Right cardiac atrium (tissue), 5 donors: ENCODE measurements around the gene SMAD9. TPM values are rescaled to one million over a fixed set of nuclear protein-coding genes. Genes with fewer than 3 reads are reported as not detected.
A peak's percentile ranks its signal among the peaks of the same experiment; 100 is the strongest.

ENCODE experiments used
- ATAC-seq, 2 donors: fragments of 200-7000 bp; cut with Tn5 transposase; one replicate each; pipeline versions ENCODE4 v1.8.0 to v1.9.1; 2020; ENCODE audit warnings: moderate library complexity in 2 of 2, mild to moderate bottlenecking in 1 of 2
- DNase-seq, 3 donors: peaks; one replicate each; pipeline ENCODE4 v3.0.0-alpha.2; 2020
- H3K27ac ChIP-seq: one replicate; pipeline ENCODE4 v1.5.1; 2013; ENCODE audit warnings: mild to moderate bottlenecking, low read length, control low read depth, moderate library complexity
- H3K27me3 ChIP-seq: one replicate; pipeline ENCODE4 v1.6.1; 2013; ENCODE audit not compliant: control insufficient read depth, insufficient read depth
- H3K4me1 ChIP-seq: one replicate; pipeline ENCODE4 v1.6.1; 2013; ENCODE audit warnings: low read length; ENCODE audit not compliant: control insufficient read depth, insufficient read depth
- H3K4me3 ChIP-seq: one replicate; pipeline ENCODE4 v1.5.1; 2013; ENCODE audit warnings: low read length, control low read depth
- H3K9me3 ChIP-seq: one replicate; pipeline ENCODE4 v1.6.1; 2013; ENCODE audit warnings: low read length; ENCODE audit not compliant: control insufficient read depth
- WGBS: extraction: QIAGEN DNeasy Blood & Tissue Kit; methylation state at CpG from one replicate; pipeline ENCODE4 v1.1.7; 2013; 5-methylcytosine and 5-hydroxymethylcytosine counted together
- intact Hi-C, 4 donors: fragments of 100-400 bp; cut with DNase I; formaldehyde crosslinking; loops; one replicate each; pipeline versions ENCODE4 v1.11.0 to v1.14.0; 2022 to 2023
- long read RNA-seq, 4 donors: library from polyadenylated mRNA; unstranded; transcript quantifications; one replicate each; pipeline ENCODE4 v2.0.0, GENCODE V29; 2020 to 2021
- polyA plus RNA-seq: library from polyadenylated mRNA; stranded (reverse); fragments of 200-250 nt; gene quantifications from one replicate; pipeline ENCODE4 v1.2.3, GENCODE V29; 2013
- total RNA-seq, 4 donors: library from RNA; stranded (reverse); fragmentation: NEBNext Ultra II Directional; extraction: Animal tissue kit (Norgen Biotek cat#: 25700); gene quantifications; one replicate each; pipeline ENCODE4 v1.2.1, GENCODE V29; 2021
- donor health status: healthy with polysubstance abuse.
- donor health status: DM: no; HTN: yes; CAD: no.
- donor health status: DM: no; HTN: no; CAD: no.
- donor health status: DM: no; HTN: yes; CAD: no; lungs with severe emphysema.
- donor health status: DM: yes; HTN: yes; CAD: no.

Gene SMAD9
- total RNA-seq (10 to 100 TPM; 10.2 to 20.0 (median 13.3) TPM), polyA plus RNA-seq (4.9 TPM)
- long read RNA-seq, donor 1, full-length matches to known transcripts, result 3 of 16 reads
- long read RNA-seq, donor 1, partial matches to known transcripts, result 3 of 16 reads
- long read RNA-seq, donor 1, other reads (novel, unspliced or antisense), result 10 of 16 reads
- long read RNA-seq, donor 2, partial matches to known transcripts, result 0 of 2 reads
- long read RNA-seq, donor 2, other reads (novel, unspliced or antisense), result 2 of 2 reads
- long read RNA-seq, donor 3, full-length matches to known transcripts, result 8 of 29 reads
- long read RNA-seq, donor 3, partial matches to known transcripts, result 4 of 29 reads
- long read RNA-seq, donor 3, other reads (novel, unspliced or antisense), result 17 of 29 reads
- long read RNA-seq, donor 4, partial matches to known transcripts, result 0 of 4 reads
- long read RNA-seq, donor 4, other reads (novel, unspliced or antisense), result 4 of 4 reads

GRCh38 chr13:36919833-36920615, at the start of gene SMAD9:
Gene SMAD9, minus strand, starts transcription at chr13:36920238. Its CDS starts 40,549 bp downstream, at chr13:36879689.
- Histone ChIP-seq H3K27me3 (no peaks in the 10 kb centered on the region), H3K4me1 (peaks cover 2% of the 10 kb centered on the region), H3K4me3 (peak within 1 kb of the TSS; percentile 99), H3K9me3 (no peaks in the 10 kb centered on the region), H3K27ac (peak within 1 kb of the TSS; percentile 66)
- intact Hi-C loops, result no loop called here
- under 1% methylated on average over 104 of the region's 104 CpGs for WGBS
- DNase-seq (peak; percentile 89 to 96 (median 94)), ATAC-seq (peak; percentile 82 to 83)

GRCh38 chr13:36966404-36966803, 46.4 kb upstream of the SMAD9 start:
- H3K9me3 ChIP-seq, result no peaks in the 10 kb centered on the region
- H3K27ac ChIP-seq, result no peak overlapping the region
- WGBS, result 95% methylated on average over 4 of the region's 4 CpGs
- H3K27me3 ChIP-seq, result no peaks in the 10 kb centered on the region
- no peak for DNase-seq
- ATAC-seq, result no peak
- intact Hi-C loops, result no loop called here
- no peak overlapping the region for H3K4me3 ChIP-seq
- no peaks in the 10 kb centered on the region for H3K4me1 ChIP-seq

- no peaks in the 10 kb centered on the region for H3K4me1 ChIP-seq
- ATAC-seq, result peak in 1 of 2 donors; percentile 48
- H3K27me3 ChIP-seq, result no peaks in the 10 kb centered on the region
- H3K4me3 ChIP-seq, result no peak overlapping the region
- no peak overlapping the region for H3K27ac ChIP-seq
- 76% methylated on average over 2 of the region's 2 CpGs for WGBS
- no peak for DNase-seq
- no peaks in the 10 kb centered on the region for H3K9me3 ChIP-seq
- intact Hi-C loops, result no loop called here
Measured at GRCh38 chr13:36965767-36966166, 45.7 kb upstream of the SMAD9 start.

GRCh38 chr13:36959456-36960116, 39.5 kb upstream of the SMAD9 start:
- H3K27ac ChIP-seq, result no peak overlapping the region
- no peaks in the 10 kb centered on the region for H3K9me3 ChIP-seq
- H3K4me1 ChIP-seq, result no peaks in the 10 kb centered on the region
- ATAC-seq (peak; percentile 69 to 76), DNase-seq (no peak)
- intact Hi-C loops, result no loop called here
- no peak overlapping the region for H3K4me3 ChIP-seq
- 68% methylated on average over 2 of the region's 2 CpGs for WGBS
- no peaks in the 10 kb centered on the region for H3K27me3 ChIP-seq

- H3K27me3 ChIP-seq, result no peaks in the 10 kb centered on the region
- H3K4me3 ChIP-seq, result no peak overlapping the region
- no peak overlapping the region for H3K27ac ChIP-seq
- ATAC-seq (peak in 1 of 2 donors; percentile 73), DNase-seq (no peak)
- no peaks in the 10 kb centered on the region for H3K4me1 ChIP-seq
- intact Hi-C loops, result no loop called here
- no peaks in the 10 kb centered on the region for H3K9me3 ChIP-seq
Measured at GRCh38 chr13:36954542-36954941, 34.5 kb upstream of the SMAD9 start.

GRCh38 chr13:36950920-36951319, 30.9 kb upstream of the SMAD9 start:
- ATAC-seq (no peak), DNase-seq (no peak)
- 89% methylated on average over 2 of the region's 2 CpGs for WGBS
- H3K27ac ChIP-seq, result no peak overlapping the region
- no peaks in the 10 kb centered on the region for H3K9me3 ChIP-seq
- intact Hi-C loops, result no loop called here
- no peaks in the 10 kb centered on the region for H3K4me1 ChIP-seq
- H3K4me3 ChIP-seq, result no peak overlapping the region
- no peaks in the 10 kb centered on the region for H3K27me3 ChIP-seq

- no peak for ATAC-seq
- Histone ChIP-seq H3K27me3 (no peaks in the 10 kb centered on the region), H3K4me3 (no peak overlapping the region), H3K4me1 (no peaks in the 10 kb centered on the region), H3K9me3 (no peaks in the 10 kb centered on the region), H3K27ac (no peak overlapping the region)
- 92% methylated on average over 4 of the region's 4 CpGs for WGBS
- intact Hi-C loops, result no loop called here
- DNase-seq, result no peak
Measured at GRCh38 chr13:36950330-36950729, 30.3 kb upstream of the SMAD9 start.

GRCh38 chr13:36945078-36945477, 25.0 kb upstream of the SMAD9 start:
- Histone ChIP-seq H3K4me1 (no peaks in the 10 kb centered on the region), H3K4me3 (no peak overlapping the region), H3K9me3 (no peaks in the 10 kb centered on the region), H3K27ac (no peak overlapping the region), H3K27me3 (no peaks in the 10 kb centered on the region)
- intact Hi-C loops, result no loop called here
- DNase-seq (no peak), ATAC-seq (no peak)
- WGBS, result 56% methylated on average over 3 of the region's 3 CpGs

- Histone ChIP-seq H3K27me3 (no peaks in the 10 kb centered on the region), H3K4me3 (no peak overlapping the region), H3K9me3 (no peaks in the 10 kb centered on the region), H3K4me1 (no peaks in the 10 kb centered on the region), H3K27ac (no peak overlapping the region)
- intact Hi-C loops, result no loop called here
- 82% methylated on average over 7 of the region's 7 CpGs for WGBS
- ATAC-seq (no peak), DNase-seq (no peak)
Measured at GRCh38 chr13:36925603-36926002, 5.6 kb upstream of the SMAD9 start.

GRCh38 chr13:36924001-36924400, 4.0 kb upstream of the SMAD9 start:
- Histone ChIP-seq H3K9me3 (no peaks in the 10 kb centered on the region), H3K4me1 (no peaks in the 10 kb centered on the region), H3K27ac (no peak overlapping the region), H3K27me3 (no peaks in the 10 kb centered on the region), H3K4me3 (no peak overlapping the region)
- ATAC-seq, result no peak
- intact Hi-C loops, result no loop called here
- WGBS, result 80% methylated on average over 3 of the region's 3 CpGs
- DNase-seq, result no peak
